ENCODE results near the gene PLCG1. TPM values are rescaled to one million over a fixed set of nuclear protein-coding genes. Genes with fewer than 3 reads are reported as not detected.

The PLCG1 gene
- total RNA-seq, 2 experiments from 2014 or later: 133 to 139 TPM

DNA sequence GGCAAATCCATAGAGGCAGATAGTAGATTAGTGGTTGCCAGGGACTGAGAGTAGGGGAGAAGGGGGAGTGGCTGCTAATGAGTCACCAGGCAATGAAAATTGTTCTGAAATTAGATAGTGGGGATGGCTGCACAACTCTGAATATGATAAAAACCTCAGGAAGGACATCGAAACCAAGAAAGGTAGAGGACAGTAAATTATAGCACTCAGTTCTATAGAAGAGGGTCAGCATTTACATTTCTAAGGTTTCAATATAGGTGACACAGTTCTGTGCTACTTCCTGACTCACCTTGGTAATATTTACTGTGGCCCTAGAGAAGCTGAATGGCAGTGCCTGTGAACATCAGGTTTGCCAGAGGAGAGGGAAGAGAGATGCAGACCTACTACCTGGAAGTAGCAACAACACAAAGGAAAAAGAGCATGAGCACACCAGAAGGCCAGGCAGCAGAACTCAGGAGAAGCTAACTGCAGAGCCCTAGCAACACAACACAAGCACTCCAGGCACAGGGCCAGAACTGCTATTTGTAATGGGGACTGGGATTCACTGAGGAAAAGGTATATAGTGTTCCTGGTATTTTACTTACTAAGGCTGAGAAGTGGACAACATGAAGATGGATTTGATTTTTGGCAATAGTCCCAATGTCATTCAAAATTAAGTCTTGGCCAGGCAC is 75.9 kb downstream of the PLCG1 start:
- Mint-ChIP-seq H3K4me3 (no peak overlapping the region), H3K27ac (no peak overlapping the region), H3K36me3 (no peaks in the 10 kb centered on the region), H3K4me1 (ENCODE audit: low read depth) (peaks cover 4% of the 10 kb centered on the region), H3K27me3 (no peaks in the 10 kb centered on the region), H3K9me3 (no peaks in the 10 kb centered on the region)
- DNase-seq: no peak
- ChIA-PET CTCF (interaction anchor here (1.2 kb wide), 1 partner anchor 250 kb away, joined by 3 read pairs; no protein-coding TSS in a partner anchor), POLR2A (no interaction called here)
- intact Hi-C loops (cut with micrococcal nuclease): no loop called here

DNA sequence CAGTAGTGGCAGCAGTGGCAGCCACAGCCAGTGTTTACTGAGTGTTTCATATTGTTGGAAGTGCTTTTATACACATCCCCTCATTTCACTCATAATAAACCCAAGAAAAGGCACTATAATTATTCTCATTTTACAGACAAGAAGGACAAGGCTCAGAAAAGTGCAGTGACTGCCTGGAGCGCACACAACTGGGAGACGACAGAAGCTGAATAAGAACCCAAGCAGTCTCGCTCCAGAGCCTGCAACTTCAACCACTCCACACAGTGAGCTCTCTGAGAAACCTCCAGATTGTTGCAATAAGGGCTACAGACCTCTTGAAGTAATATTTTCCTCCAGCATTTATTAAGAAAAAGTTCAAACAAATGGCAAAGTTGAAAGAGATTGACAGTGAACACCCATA is 76.9 kb downstream of the PLCG1 start:
- Mint-ChIP-seq H3K36me3 (no peaks in the 10 kb centered on the region), H3K27ac (no peak overlapping the region), H3K9me3 (no peaks in the 10 kb centered on the region), H3K4me1 (ENCODE audit: low read depth) (peaks cover 4% of the 10 kb centered on the region), H3K4me3 (no peak overlapping the region), H3K27me3 (no peaks in the 10 kb centered on the region)
- POLR2A ChIA-PET: no interaction called here
- DNase-seq: no peak
- CTCF ChIA-PET: no interaction called here
- intact Hi-C loops (cut with micrococcal nuclease): no loop called here

DNA sequence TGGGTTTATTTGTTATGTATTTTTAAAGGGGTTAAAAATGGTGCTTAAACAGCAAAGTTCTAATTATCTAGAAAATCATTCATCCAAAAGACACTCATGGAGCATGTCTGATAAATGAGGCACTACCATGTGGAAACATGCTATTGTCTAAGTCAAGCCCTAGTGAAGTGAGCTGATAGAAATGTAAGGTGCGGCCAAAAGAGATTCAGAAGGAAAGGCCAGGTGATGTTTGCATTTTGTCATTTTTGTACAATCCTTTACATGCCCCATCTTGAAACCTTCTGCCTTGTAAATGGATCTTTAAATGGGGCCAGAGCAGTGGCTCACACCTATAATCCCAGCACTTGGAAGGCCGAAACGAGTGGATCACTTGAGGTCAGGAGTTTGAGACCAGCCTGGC is 77.3 kb downstream of the PLCG1 start:
- no peak overlapping the region for H3K4me3 Mint-ChIP-seq
- CTCF ChIA-PET: interaction anchor here (1.1 kb wide), 1 partner anchor 9 kb away, joined by 3 read pairs; no protein-coding TSS in a partner anchor

DNA sequence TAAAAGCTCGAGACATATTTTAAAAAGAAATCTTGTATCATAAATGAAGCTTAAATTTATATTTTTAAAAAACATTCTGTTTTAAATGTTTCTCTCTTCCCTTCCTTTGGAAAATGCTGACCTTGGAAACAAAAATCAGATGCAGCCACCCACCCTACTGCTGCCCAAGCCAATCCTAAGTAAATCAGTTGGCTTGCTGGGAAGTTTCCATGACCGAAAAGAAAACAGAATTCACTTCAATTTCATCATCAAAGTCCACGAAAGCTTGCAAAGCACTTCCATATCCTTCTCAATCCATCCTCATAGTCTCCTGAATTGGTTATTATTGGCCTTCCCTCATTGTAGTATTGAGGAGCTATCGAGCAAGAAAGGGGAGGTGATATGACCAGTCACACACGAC is 80.1 kb downstream of the PLCG1 start:
- no peak overlapping the region for H3K27ac Mint-ChIP-seq
- H3K4me1 Mint-ChIP-seq (ENCODE audit: low read depth): no peaks in the 10 kb centered on the region
- no peaks in the 10 kb centered on the region for H3K27me3 Mint-ChIP-seq
- ChIA-PET CTCF (interaction anchor here (0.8 to 0.9 kb wide), 2 partner anchors 15 to 122 kb away, joined by 3 read pairs; no protein-coding TSS in a partner anchor), POLR2A (no interaction called here)
- intact Hi-C loops (cut with micrococcal nuclease): no loop called here
- H3K4me3 Mint-ChIP-seq: no peak overlapping the region
- DNase-seq: no peak
- H3K36me3 Mint-ChIP-seq: no peaks in the 10 kb centered on the region
- no peaks in the 10 kb centered on the region for H3K9me3 Mint-ChIP-seq

More for the DNA sequence above, 77.3 kb downstream of the PLCG1 start:
- POLR2A ChIA-PET: no interaction called here
- H3K27me3 Mint-ChIP-seq: no peaks in the 10 kb centered on the region
- no peak for DNase-seq
- no peaks in the 10 kb centered on the region for H3K9me3 Mint-ChIP-seq
- no peaks in the 10 kb centered on the region for H3K36me3 Mint-ChIP-seq
- intact Hi-C loops (cut with micrococcal nuclease): no loop called here
- H3K4me1 Mint-ChIP-seq (ENCODE audit: low read depth): peaks cover 4% of the 10 kb centered on the region
- H3K27ac Mint-ChIP-seq: no peak overlapping the region

DNA sequence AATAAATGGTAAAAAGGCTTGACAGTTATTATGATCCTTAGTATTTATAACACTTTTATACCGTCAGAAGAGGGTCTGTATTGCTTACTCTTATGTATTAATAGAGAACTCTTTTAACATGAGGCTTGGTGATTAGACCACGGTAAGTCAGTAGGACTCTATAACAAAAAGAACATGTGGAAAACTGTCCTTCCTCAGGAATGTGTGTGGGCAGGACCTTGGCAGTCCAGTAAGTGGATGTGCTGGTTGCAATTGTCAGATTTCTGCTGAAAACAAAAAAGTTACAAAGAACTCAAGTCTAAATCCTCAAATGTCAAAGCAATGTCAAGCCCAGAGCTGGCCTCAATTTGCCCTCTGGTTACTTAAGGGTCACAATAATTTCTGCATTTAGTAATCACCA is 81.1 kb downstream of the PLCG1 start:
- no peak overlapping the region for H3K27ac Mint-ChIP-seq
- intact Hi-C loops (cut with micrococcal nuclease): no loop called here
- POLR2A ChIA-PET: no interaction called here
- no peaks in the 10 kb centered on the region for H3K9me3 Mint-ChIP-seq
- H3K36me3 Mint-ChIP-seq: no peaks in the 10 kb centered on the region
- CTCF ChIA-PET: interaction anchor here (1.1 to 2.5 kb wide), 2 partner anchors 14 to 46 kb away, joined by 3 to 12 read pairs; no protein-coding TSS in a partner anchor
- no peak overlapping the region for H3K4me3 Mint-ChIP-seq
- no peak for DNase-seq
- H3K4me1 Mint-ChIP-seq (ENCODE audit: low read depth): no peaks in the 10 kb centered on the region
- no peaks in the 10 kb centered on the region for H3K27me3 Mint-ChIP-seq

DNA sequence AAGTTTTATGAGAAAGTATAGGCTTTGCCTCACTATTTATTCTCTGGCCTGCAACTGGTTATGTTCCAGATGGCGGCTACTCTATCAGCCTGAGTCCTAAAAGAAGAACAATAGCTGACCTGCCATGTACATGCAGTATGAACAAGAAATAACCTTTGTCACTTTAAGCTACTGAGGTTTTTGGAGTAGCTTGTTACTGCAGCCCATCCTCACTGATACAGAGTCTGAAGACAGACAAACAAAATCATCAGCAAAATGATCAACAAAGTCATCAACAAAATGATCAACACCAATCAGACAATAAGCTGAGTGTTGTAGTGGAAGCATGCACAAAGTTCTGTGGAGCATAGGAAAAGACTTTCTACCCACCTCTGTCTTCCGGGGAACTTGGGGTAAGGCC is 82.5 kb downstream of the PLCG1 start:
- no peak overlapping the region for H3K4me3 Mint-ChIP-seq
- H3K36me3 Mint-ChIP-seq: no peaks in the 10 kb centered on the region
- intact Hi-C loops (cut with micrococcal nuclease): no loop called here
- no peaks in the 10 kb centered on the region for H3K4me1 Mint-ChIP-seq (ENCODE audit: low read depth)
- DNase-seq: no peak
- no peak overlapping the region for H3K27ac Mint-ChIP-seq
- H3K27me3 Mint-ChIP-seq: no peaks in the 10 kb centered on the region
- CTCF ChIA-PET: interaction anchor here (2.5 kb wide), 1 partner anchor 13 kb away, joined by 12 read pairs; no protein-coding TSS in a partner anchor
- H3K9me3 Mint-ChIP-seq: no peaks in the 10 kb centered on the region
- POLR2A ChIA-PET: no interaction called here

DNA sequence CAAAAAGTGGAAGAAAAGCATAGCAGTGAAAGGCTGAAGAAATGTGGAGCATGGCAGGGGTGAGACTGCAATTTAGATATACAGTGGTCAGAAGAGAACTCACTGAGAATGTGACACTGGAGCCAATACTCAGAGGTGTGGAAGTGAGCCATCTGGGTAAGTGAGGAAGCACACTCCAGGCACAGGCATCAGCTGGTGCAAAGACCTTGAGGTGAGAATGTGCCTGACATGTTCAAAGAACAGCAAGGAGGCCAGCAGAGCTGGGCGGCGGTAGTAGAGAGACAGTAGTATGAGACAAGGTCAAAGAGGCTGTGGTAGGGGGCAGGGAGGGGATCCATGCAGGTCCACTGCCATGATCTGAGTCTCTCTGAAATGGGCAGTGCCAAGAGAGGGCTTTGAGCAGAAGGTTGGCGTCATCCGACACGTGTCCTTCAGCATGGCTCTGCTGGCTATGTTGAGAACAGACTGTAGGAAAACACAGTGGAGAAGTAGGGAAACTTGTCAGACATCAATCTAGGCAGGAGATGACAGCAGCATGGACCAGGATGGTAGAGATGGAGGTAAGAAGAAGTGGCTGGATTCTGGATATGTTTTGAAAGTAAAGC is 84.4 kb downstream of the PLCG1 start:
- no peak overlapping the region for H3K4me3 Mint-ChIP-seq
- CTCF ChIA-PET: interaction anchor here (0.6 to 3.9 kb wide), 2 partner anchors 10 to 49 kb away, joined by 3 to 20 read pairs; no protein-coding TSS in a partner anchor
- intact Hi-C loops (cut with micrococcal nuclease): no loop called here

DNA sequence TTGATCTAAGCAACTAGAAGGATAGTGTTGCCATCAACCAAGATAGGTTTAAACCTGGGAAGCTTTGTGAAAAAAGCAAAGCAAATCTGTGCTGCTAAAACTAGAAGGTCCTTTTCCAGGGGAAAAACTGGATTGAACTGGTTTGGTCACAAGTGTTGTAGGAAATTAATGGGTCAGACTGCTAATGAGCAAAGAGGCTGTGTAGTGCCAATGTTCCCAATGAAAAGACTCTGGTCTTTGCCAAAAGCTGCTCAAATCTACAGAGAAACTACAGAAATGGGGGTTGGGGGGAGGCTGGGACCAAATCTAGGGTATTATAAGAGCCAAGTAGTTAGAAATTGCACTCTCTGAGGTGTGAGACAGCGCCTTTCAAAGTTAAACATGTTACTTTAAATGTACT is 85.0 kb downstream of the PLCG1 start:
- POLR2A ChIA-PET: no interaction called here
- CTCF ChIA-PET: interaction anchor here (0.6 to 3.9 kb wide), 3 partner anchors 9 to 50 kb away, joined by 3 to 20 read pairs (median 5); no protein-coding TSS in a partner anchor
- Mint-ChIP-seq H3K9me3 (no peaks in the 10 kb centered on the region), H3K4me3 (no peak overlapping the region), H3K27ac (no peak overlapping the region), H3K36me3 (no peaks in the 10 kb centered on the region), H3K27me3 (no peaks in the 10 kb centered on the region), H3K4me1 (ENCODE audit: low read depth) (no peaks in the 10 kb centered on the region)
- intact Hi-C loops (cut with micrococcal nuclease): no loop called here
- DNase-seq: no peak

More for the DNA sequence above, 84.4 kb downstream of the PLCG1 start:
- Mint-ChIP-seq H3K4me1 (ENCODE audit: low read depth) (no peaks in the 10 kb centered on the region), H3K36me3 (no peaks in the 10 kb centered on the region), H3K27me3 (no peaks in the 10 kb centered on the region), H3K9me3 (no peaks in the 10 kb centered on the region), H3K27ac (no peak overlapping the region)
- no peak for DNase-seq
- POLR2A ChIA-PET: no interaction called here

DNA sequence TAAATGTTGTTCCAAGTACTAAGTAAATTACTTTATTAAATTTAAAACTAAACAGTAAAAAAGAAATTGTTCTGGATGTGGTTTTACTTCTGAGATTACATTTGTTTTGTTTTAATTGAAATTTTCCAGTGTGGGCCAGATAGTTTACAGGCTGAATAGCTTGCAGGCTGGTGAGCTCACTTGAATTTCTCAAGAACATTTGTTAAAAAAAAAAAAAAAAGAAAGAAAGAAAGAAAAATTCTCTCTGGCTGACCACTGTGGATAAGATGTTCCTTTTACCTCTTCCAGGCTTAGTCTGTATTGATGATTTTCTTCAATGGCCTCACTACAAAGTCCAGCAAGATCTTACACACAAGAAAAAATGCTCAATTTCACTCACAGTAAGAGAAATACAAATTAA is 85.4 kb downstream of the PLCG1 start:
- intact Hi-C loops (cut with micrococcal nuclease): no loop called here
- H3K4me1 Mint-ChIP-seq (ENCODE audit: low read depth): no peaks in the 10 kb centered on the region
- H3K27me3 Mint-ChIP-seq: no peaks in the 10 kb centered on the region
- CTCF ChIA-PET: interaction anchor here (1.0 to 3.9 kb wide), 2 partner anchors 9 to 50 kb away, joined by 5 to 20 read pairs; no protein-coding TSS in a partner anchor
- DNase-seq: no peak
- POLR2A ChIA-PET: no interaction called here
- no peaks in the 10 kb centered on the region for H3K36me3 Mint-ChIP-seq
- H3K4me3 Mint-ChIP-seq: no peak overlapping the region
- H3K9me3 Mint-ChIP-seq: no peaks in the 10 kb centered on the region
- no peak overlapping the region for H3K27ac Mint-ChIP-seq

DNA sequence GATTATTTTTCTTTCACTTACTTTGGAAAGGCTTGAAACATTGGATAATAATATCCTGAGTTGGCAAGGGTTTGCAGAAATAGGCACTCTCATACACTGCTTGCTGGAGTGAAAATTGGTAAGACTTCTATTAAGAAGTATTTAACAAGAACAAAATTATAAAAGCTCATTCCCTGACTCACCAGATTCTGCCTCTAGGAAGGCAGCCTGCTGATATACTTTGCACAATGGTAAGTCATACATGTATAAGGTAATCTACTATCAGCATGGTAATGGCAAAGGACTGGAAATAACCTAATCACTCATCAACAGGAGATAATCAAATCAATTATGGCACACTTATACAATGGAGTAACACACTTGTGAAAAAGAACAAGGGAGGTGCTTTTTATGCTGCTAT is 85.8 kb downstream of the PLCG1 start:
- Mint-ChIP-seq H3K4me1 (ENCODE audit: low read depth) (no peaks in the 10 kb centered on the region), H3K27ac (no peak overlapping the region), H3K9me3 (no peaks in the 10 kb centered on the region), H3K27me3 (no peaks in the 10 kb centered on the region), H3K36me3 (no peaks in the 10 kb centered on the region), H3K4me3 (no peak overlapping the region)
- ChIA-PET CTCF (interaction anchor here (1.0 to 3.9 kb wide), 4 partner anchors 8 to 51 kb away, joined by 3 to 20 read pairs (median 6); no protein-coding TSS in a partner anchor), POLR2A (no interaction called here)
- no peak for DNase-seq
- intact Hi-C loops (cut with micrococcal nuclease): no loop called here

DNA sequence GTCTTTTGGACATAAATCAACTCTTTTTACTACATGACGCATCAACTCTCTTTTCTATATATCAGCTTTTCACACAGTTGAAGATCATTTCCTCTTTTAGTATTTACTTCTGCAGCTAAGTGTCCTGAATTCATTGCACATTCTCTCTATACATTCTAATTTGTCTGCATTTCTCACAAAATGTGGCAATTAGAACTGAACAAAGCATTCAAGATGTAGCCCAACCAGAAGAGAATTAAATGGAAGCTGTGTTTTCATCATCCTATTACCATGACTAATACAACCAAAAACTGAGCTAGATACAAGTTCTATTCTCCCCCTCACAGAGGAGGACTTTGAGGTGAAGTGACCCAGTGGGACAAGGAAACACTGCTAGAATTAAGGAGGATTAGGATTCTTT is 86.9 kb downstream of the PLCG1 start:
- Mint-ChIP-seq H3K9me3 (no peaks in the 10 kb centered on the region), H3K4me1 (ENCODE audit: low read depth) (peaks cover 4% of the 10 kb centered on the region), H3K36me3 (no peaks in the 10 kb centered on the region), H3K27ac (no peak overlapping the region), H3K27me3 (no peaks in the 10 kb centered on the region), H3K4me3 (no peak overlapping the region)
- intact Hi-C loops (cut with micrococcal nuclease): no loop called here
- POLR2A ChIA-PET: no interaction called here
- no peak for DNase-seq
- CTCF ChIA-PET: interaction anchor here (0.8 to 3.9 kb wide), 9 partner anchors 9 to 233 kb away, joined by 3 to 20 read pairs (median 3); partner anchors contain the start of gene LPIN3

DNA sequence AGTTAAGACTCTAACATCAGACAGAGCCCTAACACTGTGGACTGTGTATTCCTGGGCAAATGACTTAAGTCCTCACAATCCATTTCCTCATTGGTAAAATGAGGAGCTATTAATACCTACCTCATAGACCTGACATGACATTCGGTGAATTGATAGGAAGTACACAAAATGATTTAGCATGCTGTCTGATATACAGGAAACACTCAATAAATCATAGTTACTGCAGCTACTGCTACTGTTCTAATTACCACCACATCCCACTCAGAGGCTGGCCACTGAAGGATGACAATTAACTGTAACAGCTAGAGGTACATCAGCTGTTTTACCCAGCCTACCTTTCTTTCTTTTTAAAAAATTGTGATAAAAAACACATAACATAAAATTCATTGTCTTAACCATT is 87.7 kb downstream of the PLCG1 start:
- H3K27ac Mint-ChIP-seq: no peak overlapping the region
- POLR2A ChIA-PET: no interaction called here

More for the DNA sequence above, 87.7 kb downstream of the PLCG1 start:
- Mint-ChIP-seq H3K4me1 (ENCODE audit: low read depth) (peaks cover 4% of the 10 kb centered on the region), H3K4me3 (no peak overlapping the region), H3K36me3 (no peaks in the 10 kb centered on the region), H3K27me3 (no peaks in the 10 kb centered on the region), H3K9me3 (no peaks in the 10 kb centered on the region)
- CTCF ChIA-PET: interaction anchor here (1.0 to 3.9 kb wide), 5 partner anchors 53 to 130 kb away, joined by 3 to 20 read pairs (median 5); no protein-coding TSS in a partner anchor
- intact Hi-C loops (cut with micrococcal nuclease): no loop called here
- no peak for DNase-seq
